ENCODE measurements around the gene NDUFS3.
A peak's percentile ranks its signal among the peaks of the same experiment; 100 is the strongest.
"Not testable (repeated sequence)": the region's sequence is repeated elsewhere in the genome, so short reads cannot be mapped to it uniquely, and the experiment has no call there.

NDUFS3 gene

DNA sequence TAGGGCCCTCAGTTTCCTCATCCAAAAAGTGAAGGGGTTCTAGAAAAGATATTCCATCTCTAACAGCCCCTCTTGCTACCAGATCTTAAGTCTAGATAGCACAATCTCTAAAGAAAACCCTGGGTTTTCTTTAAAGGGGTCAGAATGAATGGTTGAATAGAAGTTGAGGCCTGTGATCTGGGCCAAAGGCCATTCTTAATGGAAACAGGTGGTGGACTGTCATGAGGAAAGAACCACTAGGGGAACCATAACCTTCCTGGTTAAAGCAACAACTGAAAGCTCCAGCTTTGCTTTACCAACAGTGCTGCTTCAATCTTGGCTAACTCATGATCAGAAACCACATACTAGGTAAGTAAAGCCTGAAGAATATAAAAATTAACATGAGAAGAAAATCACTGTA lies 27.8 kb upstream of the NDUFS3 start:
- peak; percentile 29 for DNase-seq (ENCODE audit: low read depth)
- H3K4me3 ChIP-seq (ENCODE audit: low read depth, low read length) = peak overlapping the region; percentile 96
- TF ChIP-seq CTCF (IDR thresholded peaks at IDR 0.05; ENCODE audit: low read depth, low read length, missing control alignments) = peak; percentile 67

DNA sequence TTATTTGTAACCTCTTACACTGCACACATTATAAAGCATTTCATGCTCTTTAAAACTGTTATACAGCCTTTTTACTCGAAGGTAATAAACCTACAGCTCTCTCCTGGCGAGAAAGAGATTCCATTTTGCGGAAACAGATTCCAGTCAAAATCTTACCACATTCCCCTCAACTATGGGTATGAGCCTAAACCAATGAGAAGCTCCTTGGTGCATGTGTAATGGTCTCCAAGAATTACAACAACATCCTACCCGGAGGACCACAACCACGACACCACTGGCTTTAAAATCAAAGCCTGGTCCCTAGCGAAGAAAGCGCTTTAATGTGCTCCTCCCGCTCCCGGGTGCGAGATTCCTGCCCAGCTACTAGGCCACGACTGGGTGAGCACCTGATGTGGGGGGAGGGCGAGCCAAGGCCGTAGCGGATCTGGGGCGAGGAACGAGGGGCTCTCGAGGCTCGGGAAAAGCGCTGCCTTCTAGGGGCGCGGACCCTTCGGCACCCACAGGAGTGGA lies 26.8 kb upstream of the NDUFS3 start:
- DNase-seq (ENCODE audit: low read depth) = no peak
- peak overlapping the region; percentile 96 for H3K4me3 ChIP-seq (ENCODE audit: low read depth, low read length)
- TF ChIP-seq CTCF (IDR thresholded peaks at IDR 0.05; ENCODE audit: low read depth, low read length, missing control alignments) = no peak

DNA sequence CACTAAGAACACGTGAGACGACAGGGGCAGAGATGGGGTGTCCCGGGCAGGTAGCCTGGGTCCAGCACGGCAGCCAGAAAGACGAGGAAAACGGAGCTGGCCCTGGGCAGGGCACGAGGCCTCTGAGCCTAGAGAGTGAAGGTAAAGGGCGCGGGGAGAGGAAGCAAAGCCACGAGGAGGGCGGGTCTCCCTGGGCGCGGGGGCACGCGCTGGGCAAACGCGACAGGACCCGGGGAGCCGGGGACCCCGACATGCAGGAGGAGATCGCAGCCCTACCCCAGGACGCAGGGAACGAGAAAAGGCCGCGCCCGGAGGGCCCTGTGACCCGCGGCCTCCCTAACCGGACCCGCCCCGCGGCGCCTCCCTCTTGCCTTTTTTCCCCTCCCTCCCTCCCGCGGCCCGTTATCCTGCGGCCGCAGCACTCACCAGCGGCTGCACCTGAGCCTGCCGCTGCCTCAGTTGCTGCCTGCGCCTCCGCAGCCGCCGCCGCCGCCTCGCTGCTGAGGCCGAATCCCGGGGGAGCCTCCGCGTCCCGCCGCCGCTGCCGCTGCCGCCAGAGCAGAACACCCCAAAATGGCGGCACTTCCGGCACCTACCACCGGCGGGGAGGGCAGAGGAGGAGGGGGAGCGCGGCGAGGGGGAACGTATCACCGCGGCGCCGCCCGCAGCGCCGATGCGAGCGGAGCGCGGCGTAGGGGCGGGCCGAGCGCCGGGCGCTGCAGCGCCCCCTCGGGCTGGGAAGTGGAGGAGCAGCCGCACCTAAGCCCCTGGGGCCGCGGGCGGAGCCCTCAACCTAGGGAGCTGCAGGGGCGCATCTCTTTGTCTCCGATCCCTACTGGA lies 26.1 kb upstream of the NDUFS3 start, which contains the start of gene CELF1:
TSS of gene CELF1 (minus strand) at position 567 of the 840 bp plus-strand sequence. CDS start 53,609 bp downstream, outside the sequence.
- H3K4me3 ChIP-seq (ENCODE audit: low read depth, low read length) = peak within 1 kb of the TSS; percentile 96

GRCh38 chr11:47553406-47553743 lies 25.5 kb upstream of the NDUFS3 start:
- TF ChIP-seq CTCF (IDR thresholded peaks at IDR 0.05; ENCODE audit: low read depth, low read length, missing control alignments) = no peak
- DNase-seq (ENCODE audit: low read depth) = no peak
- peak overlapping the region; percentile 62 for H3K4me3 ChIP-seq (ENCODE audit: low read depth, low read length)

More for the DNA sequence above, 26.1 kb upstream of the NDUFS3 start, which contains the start of gene CELF1:
- DNase-seq (ENCODE audit: low read depth) = peak; percentile 64
- TF ChIP-seq CTCF (IDR thresholded peaks at IDR 0.05; ENCODE audit: low read depth, low read length, missing control alignments) = peak; percentile 90

GRCh38 chr11:47557004-47557403 lies 21.9 kb upstream of the NDUFS3 start:
- not testable (repeated sequence) for H3K4me3 ChIP-seq (ENCODE audit: low read depth, low read length); DNase-seq (ENCODE audit: low read depth)

GRCh38 chr11:47558695-47559094 lies 20.2 kb upstream of the NDUFS3 start:
- no peak for TF ChIP-seq CTCF (IDR thresholded peaks at IDR 0.05; ENCODE audit: low read depth, low read length, missing control alignments)
- DNase-seq (ENCODE audit: low read depth) = no peak
- no peak overlapping the region for H3K4me3 ChIP-seq (ENCODE audit: low read depth, low read length)

DNA sequence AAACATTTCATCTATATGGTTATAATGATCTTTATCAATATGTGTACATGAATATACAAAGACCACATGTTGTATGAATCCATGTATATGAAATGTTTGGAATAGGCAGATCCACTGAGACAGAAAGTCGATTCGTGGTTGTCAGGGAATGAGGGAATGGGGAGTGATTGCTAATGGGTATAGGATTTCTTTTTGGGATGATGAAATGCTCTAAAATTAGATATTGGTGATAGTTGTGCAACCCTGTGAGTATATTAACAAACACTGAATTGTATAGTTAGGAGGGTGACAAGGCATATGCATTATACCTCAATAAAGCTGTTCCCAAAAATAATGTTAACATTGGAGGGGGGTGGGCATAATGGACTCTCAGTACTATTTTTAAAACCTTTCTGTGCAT lies 18.4 kb upstream of the NDUFS3 start:
- no peak overlapping the region for H3K4me3 ChIP-seq (ENCODE audit: low read depth, low read length)
- DNase-seq (ENCODE audit: low read depth) = no peak
- TF ChIP-seq CTCF (IDR thresholded peaks at IDR 0.05; ENCODE audit: low read depth, low read length, missing control alignments) = no peak

DNA sequence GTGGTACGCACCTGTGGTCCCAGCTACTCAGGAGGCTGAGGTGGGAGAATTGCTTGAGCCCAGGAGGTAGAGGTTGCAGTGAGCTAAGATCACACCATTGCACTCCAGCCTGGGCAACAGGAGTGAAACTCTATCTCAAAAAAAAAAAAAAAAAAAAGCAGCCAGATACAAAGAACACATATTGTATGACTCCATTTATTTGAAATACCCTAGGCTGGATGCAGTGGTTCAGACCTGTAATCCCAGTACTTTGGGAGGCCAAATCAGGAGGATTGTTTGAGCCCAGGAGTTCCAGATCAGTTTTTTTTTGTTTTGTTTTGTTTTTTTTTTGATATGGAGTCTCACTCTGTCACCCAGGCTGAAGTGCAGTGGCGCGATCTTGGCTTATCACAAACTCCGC lies 16.5 kb upstream of the NDUFS3 start:
- DNase-seq (ENCODE audit: low read depth); H3K4me3 ChIP-seq (ENCODE audit: low read depth, low read length): not testable (repeated sequence)

- H3K4me3 ChIP-seq (ENCODE audit: low read depth, low read length); DNase-seq (ENCODE audit: low read depth): not testable (repeated sequence)
Observed at GRCh38 chr11:47564366-47564765, 14.5 kb upstream of the NDUFS3 start.
